GM19035 (cell line): ENCODE measurements around the gene USP9X.
"Not testable (repeated sequence)": the region's sequence is repeated elsewhere in the genome, so short reads cannot be mapped to it uniquely, and the experiment has no call there.

Source experiments
- ATAC-seq: cut with Tn5 transposase; IDR thresholded peaks from one replicate; pipeline ENCODE4 v1.9.1; 2021; ENCODE audit not compliant: unreplicated experiment

USP9X gene

DNA sequence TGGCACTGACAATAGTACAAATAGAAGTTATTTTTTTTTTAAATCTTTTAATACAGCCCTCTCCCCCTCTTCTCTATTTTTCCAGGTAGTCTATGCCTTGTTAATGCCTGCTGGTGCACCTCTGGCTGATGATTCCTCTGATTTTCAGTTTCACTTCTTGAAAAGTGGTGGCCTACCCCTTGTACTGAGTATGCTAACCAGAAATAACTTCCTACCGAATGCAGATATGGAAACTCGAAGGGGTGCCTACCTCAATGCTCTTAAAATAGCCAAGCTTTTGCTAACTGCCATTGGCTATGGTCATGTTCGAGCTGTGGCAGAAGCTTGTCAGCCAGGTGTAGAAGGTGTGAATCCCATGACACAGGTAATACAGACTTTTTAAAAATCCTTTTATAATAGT is 99.1 kb downstream of the USP9X start:
- no peak for ATAC-seq

DNA sequence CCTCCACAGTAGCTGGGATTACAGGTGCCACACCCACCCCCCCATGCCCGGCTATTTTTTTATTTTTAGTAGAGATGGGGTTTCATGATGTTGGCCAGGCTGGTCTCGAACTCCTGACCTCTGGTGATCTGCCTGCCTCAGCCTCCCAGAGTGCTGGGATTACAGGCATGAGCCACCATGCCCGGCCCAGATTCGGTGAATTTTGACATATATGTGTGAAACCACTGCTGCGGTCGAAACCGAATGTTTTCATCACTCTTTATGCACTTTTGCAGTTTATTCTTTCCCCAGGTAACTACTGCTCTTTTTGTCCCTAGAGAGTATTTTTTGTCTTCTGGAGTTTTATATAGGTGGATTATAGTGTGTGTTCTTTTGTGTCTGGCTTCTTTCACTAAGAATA is 101.7 kb downstream of the USP9X start:
- not testable (repeated sequence) for ATAC-seq

DNA sequence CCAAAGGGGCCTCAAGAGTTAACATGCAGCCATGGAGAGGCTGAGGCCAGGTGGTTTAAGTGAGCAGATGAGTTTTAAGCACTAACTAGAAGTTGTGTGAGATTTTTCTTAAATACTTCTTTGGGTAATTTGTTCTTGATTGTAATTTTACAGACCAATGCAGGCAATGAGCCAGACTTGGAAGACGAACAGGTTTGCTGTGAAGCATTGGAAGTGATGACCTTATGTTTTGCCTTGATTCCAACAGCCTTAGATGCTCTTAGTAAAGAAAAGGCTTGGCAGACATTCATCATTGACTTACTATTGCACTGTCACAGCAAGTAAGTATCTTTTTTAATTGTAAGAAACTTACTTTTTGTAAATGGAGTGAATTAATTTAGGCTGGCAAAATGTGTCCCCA is 103.9 kb downstream of the USP9X start:
- ATAC-seq = no peak

DNA sequence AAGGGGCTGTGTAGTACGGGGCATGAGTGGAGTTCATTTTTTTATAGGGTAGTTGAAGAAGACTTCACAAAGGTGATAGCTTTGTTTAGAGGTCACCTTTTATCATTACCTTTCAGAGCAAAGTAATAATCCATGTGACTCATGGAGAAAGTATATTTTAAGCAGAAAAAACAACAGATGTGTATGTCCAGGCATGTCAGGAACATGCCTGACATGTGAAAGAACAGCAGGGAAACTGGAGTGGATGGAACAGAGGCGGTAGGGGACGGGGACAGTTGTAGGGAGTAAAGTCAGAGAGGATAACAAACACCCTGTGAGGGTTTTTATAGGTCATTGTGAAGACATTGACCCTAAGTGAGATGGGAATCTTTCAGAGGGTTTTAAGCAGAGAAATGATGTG is 107.6 kb downstream of the USP9X start:
- no peak for ATAC-seq

DNA sequence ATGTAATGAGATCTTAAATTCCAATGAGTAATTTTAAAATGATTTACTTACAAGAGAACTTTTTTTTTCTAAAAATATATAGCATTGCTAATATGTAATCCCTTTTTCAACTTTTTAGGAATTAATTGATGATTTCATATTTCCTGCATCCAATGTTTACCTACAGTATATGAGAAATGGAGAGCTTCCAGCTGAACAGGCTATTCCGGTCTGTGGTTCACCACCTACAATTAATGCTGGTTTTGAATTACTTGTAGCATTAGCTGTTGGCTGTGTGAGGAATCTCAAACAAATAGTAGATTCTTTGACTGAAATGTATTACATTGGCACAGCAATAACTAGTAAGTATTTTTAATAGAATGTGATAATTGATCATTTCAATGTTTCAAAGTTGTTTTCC is 113.2 kb downstream of the USP9X start:
- no peak for ATAC-seq

DNA sequence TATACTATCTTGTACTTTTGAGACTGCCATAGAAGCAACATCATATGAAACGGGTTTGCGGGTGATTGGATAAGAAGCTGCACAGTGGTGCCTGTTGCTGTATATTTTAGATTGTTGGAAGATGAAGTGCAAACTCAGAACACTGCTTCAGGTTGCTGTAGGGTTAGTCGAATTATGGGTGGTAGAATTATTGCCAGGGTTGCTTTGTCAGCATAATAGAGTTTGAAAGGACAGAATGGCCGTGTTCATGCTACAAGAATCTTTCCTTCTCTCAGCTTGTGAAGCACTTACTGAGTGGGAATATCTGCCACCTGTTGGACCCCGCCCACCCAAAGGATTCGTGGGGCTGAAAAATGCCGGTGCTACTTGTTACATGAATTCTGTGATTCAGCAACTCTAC is 115.5 kb downstream of the USP9X start:
- no peak for ATAC-seq

DNA sequence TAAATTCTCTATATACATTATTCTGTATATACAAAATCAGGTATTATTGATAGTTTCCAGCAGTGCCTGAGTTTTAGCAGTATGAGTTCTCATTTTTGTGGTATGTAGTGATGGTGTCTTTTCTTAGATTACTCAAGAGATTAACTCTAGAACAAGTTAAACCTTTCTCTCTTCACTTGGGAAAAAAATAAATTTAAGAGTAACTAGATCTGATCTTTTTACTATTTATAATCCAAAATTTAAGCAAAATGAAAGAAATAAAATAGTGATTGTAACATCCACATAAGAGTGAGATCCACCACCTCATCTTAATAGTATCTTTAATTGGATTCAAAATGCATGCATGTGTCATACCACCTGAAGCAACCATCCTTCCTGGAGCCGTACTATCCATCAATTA is 124.6 kb downstream of the USP9X start:
- no peak for ATAC-seq

DNA sequence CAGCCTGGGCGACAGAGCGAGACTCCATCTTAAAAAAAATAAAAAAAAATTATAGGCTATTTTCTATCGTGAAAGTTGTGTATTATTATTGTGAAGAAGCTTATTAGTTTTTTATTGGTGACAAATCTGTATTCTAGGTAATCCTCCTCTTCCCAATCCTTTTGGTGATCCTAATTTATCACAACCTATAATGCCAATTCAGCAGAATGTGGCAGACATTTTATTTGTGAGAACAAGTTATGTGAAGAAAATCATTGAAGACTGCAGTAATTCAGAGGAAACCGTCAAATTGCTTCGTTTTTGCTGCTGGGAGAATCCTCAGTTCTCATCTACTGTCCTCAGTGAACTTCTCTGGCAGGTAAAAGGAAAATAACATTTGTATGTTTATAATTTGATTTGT is 139.4 kb downstream of the USP9X start:
- ATAC-seq = no peak

DNA sequence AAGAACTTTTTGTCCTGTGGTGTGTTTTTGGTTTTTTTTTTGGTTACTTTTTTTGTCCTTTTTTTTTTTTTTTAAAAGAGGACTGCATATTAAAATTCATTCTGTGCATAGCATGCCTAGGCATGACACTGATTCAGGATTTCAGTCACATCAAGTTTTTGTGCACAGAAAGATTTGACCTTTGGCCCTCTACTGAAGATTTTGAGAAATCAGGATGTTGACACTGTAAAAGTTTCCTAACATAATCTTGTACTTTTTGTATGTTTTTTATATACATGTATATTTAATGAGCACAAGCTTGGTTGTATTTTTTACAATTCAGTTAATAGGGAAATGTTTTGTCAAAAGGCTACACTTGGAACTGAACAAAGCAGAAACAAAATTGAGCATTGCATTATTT is 148.7 kb downstream of the USP9X start:
- no peak for ATAC-seq

DNA sequence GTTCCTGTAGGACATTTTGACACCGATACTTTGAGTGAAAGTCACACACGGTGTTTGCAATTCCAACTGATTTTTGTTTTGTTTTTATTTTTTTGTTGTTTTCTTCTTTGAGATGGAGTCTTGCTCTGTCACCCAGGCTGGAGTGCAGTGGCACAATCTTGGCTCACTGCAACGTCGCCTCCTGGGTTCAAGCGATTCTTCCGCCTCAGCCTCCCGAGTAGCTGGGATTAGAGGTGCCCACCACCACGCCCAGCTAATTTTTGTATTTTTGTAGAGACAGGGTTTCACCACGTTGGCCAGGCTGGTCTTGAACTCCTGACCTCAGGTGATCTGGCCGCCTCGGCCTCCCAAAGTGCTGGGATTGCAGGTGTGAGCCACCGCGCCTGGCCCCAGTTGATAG is 149.2 kb downstream of the USP9X start:
- ATAC-seq = not testable (repeated sequence)

DNA sequence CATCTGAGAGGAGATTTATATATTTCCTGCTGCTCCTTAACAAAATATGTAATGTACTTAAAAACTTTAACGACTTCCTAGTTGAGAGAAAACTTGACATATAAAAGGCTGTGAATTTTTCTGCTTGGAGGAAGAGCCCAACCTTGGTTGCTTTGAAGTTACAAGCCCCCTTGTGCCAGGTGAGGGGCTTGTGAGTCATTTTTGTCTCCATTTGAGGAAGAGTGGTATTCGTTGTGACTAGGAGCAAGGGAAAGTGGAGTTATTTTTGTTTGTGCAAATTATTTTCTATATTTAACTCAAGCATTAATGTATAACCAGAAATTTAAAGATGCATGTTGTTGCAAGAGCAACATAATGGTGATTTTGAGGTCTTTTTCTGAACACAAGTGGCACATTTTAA is 149.7 kb downstream of the USP9X start:
- ATAC-seq = no peak

DNA sequence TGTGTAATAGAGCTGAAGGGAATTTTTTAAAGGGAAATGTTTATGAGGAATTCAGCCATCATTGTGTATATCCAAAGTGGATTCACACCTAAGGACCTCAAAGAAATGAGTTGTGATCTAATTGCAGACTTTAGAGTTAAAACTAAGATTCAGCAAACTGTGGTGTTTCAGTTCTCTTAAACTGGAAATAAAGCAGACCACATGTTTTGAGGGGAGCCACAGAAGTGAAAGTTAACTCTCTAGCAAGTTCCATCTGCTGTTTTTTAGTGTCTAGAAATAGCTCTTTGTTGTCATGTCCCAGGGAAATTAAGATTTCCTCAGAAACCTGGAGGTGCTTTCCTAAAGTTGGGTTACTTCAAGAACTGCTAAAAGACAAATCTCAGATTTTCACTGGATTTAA is 151.4 kb downstream of the USP9X start:
- no peak for ATAC-seq

DNA sequence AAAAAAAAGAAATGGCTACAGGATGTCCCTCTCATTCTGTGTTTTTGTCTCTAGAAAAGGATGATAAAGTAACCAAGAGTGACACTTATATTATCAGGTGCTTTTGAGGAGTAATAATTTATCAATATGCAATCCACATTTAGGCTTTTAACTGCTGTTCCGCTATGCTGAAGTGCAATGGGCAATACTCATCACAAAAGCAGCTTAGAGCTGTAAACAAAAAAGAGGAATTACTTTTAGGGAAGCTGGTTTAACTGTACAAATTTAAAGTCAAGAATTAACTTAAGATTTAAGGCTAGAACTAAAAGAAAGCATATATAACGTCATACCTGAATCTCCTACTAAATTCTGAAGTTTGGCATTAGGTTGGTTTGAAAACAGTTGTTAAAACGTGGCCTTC is 155.3 kb downstream of the USP9X start:
- ATAC-seq = no peak

DNA sequence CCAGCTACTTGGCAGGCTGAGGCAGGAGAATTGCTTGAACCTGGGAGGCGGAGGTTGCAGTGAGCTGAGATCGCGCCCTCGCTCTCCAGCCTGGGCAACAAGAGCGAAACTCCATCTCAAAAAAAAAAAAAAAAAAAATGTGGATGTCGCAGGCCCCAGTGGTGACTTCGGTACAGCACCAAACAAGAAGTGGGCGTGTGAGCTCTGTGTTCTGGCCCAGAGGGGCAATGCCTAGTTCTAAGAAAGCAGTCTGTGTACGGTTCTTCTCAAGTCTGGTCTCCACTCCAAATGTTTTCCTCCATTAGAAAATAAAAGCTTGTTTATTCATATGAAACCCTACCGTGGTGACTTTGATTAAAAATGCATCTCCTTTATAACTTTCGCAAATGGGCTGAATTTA is 156.7 kb downstream of the USP9X start:
- no peak for ATAC-seq

DNA sequence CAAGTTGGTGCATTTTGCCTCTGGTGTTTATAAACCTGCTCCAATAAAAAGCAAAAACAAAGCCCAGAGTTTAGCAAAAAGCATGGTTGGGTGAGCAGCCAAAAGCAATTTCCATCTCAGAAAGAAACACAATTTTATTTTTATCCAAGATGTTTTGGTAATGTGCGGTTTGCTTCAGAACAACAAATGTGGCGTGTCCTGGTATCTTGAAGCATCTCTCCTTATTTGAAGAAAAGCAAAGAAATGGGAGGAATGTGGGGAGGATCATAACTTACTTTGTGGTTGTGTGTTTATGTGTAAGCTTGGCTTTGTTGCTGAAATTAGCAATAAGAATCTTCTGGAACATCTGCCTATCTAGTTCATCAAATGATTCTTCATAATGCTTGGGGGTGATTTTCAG is 160.4 kb downstream of the USP9X start:
- ATAC-seq = no peak

DNA sequence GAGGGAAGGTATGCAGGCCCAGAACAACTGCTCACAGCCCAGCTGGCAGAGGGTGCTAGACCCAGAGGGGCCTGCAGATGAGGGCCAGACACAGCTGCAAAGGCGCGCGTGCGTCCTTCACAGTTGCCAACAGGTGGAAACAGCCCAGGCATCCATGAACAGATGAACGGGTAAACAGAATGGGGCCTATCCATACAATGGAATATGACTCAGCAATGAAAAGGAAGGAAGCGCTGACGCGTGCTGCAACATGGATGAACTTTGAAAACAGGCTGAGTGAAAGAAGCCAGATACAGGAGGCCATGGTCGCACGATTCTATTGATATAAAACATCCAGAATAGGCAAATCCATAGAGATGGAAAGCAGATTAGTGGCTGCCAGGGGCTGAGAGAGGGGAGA is 165.6 kb downstream of the USP9X start:
- ATAC-seq = no peak

DNA sequence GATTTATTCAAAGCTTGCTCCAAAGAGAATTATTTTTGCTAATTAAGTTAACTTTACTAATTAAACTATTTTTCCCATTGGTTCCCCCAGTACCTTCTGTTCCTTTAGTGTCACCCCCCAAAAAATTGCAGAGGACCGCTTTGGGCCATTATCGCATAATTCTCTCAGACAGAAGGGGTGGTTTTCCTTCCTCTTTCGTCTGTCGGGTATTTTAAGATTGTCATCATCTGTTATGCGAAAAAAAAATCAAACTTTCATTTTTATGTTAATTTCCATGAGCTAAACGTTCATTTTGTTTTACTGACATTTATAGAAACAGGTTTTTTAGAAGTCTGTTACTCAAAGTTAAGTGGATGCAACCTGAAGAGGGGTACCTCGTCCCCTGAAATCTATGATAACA is 172.6 kb downstream of the USP9X start:
- ATAC-seq = no peak

DNA sequence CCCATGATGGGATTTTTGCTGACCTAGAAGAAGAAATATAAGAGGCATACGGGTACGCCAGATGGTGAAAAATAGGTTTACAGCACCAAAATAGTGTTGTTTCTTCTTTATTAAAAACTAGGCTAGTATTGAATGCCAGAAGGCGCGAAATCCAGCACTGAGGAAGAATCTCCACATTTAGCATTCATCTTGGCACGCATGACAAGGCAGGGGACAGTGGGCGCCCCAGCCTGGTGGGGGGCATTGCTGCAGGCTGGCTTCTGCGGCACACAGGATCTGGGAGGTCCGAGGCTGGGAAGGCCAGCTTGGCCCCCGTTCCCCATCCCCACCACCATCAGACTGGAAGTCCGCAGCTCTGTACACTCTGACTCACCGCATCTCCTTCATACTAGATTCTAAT is 173.0 kb downstream of the USP9X start:
- no peak for ATAC-seq

DNA sequence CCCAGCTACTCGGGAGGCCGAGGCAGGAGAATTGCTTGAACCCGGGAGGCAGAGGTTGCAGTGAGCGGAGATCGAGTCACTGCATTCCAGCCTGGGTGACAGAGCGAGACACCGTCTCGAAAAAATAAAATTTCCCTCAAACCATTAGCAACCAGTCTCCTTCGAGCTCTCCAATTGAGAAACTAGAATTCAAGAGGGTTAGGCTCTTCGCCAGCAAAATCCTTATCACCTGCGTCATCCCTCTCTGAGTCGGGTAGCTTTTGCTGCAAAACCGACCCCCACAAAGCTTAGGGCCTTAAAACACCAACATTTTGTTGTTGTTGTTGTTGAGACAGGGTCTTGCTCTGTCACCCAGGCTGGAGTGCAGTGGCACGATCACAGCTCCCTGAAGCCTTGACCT is 173.6 kb downstream of the USP9X start:
- no peak for ATAC-seq

DNA sequence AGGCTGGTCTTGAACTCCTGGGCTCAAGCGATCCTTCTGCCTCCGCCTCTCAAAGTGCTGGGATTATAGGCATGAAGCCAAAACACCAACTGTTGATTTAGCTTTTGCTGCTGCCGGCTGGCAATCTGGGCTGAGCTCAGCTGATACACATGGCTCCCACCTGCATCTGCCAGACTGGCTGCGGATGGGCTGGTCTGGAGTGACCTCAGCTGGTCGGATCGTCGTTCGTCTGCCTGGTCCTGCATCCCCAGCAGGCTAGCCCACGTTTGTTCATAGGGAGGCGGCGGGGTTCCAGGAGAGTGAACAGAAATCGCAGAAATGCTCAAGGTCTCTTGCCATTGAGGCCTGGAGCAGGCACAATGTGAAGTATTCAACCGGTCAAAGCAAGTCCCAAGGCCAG is 174.3 kb downstream of the USP9X start:
- no peak for ATAC-seq

DNA sequence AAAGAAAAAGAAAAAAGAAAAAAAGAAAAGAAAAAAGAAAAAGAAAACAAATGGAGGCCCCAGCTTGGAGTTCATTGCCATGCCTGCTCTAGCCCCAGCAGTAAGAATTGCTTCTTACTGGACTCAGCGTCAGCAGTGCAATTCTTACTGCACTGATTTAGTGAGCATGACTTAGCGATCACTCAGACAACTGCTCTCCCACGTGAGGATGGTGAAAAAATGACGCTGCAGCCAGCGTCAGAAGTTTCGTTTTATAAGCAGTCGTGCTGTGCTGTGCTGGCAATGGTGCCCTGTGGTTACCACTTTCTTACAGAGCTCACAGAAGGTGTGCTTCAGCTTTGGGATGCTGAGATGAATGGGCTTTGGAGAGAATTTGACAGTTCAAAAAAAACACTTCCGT is 180.4 kb downstream of the USP9X start:
- no peak for ATAC-seq

DNA sequence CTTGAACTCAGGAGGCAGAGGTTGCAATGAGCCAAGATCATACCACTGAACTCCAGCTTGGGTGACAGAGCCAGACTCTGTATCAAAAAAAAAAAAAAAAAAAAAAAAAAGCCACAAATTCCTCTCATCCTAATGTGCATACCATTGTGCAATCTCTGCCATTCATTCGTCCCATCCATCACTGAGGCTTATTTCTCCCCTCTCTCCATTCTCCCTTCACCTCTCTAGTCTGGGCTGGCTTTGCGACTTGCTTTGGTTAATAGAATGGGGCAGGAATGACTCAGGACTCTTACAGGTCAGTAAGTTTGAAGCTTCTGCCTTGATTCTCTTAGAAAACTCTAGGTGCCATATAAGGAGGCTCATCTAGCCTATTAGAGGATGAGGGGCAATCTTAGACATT is 188.4 kb downstream of the USP9X start:
- no peak for ATAC-seq

DNA sequence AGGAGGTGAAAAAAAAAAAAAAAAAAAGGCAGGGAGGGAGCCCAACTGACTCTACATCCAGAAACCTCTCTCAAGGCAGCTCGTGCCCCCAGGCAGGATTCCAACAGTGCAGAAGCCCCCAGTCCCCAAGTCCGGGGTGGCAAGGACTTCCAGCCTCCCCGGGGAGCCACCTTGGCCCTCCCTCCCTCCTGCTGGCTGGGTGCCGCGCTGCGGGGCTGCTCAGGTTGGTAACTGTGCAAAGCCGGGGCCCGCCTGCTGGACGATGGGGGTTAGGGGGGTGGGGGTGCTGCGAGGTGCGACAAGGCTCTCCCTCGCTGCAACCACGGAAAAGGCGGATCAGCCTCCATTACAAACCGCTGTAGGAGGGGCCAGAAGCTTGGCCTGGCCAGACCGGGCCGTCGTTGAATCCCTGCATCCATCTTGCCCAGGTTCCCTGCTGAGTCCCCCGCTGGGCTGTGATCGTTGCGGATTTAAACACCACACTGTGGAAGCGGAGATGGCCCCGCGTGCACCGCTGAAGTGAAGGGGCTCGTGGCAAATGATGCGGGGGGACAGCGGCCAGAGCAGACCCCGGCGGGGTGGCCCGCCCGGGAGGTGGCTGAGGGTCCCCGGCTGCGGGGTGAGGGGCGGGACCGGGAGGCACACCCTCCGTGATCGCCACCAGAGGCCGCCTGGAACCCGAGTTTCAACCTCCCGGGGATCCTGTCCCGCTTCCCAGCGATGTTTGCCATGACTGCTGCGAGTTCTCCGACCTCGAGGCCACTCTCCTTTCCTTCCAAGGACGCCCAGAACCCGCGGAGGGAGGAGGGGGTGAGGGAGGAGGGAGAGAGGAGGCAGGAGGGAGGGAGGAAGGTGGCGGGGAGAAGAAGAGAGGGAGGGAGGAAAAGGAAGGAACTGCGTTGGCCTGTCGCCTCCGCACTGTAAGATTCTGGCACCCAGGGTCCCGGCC is 190.7 kb downstream of the USP9X start:
- ATAC-seq = no peak
